NCI-H82 (cell line): ENCODE measurements around the gene GRM4.
A peak's percentile ranks its signal among the peaks of the same experiment; 100 is the strongest.

ENCODE experiments used
- DNase-seq: peaks from one replicate; lab custom pipeline; 2025; lab: John Stamatoyannopoulos, UW

GRM4 gene

DNA sequence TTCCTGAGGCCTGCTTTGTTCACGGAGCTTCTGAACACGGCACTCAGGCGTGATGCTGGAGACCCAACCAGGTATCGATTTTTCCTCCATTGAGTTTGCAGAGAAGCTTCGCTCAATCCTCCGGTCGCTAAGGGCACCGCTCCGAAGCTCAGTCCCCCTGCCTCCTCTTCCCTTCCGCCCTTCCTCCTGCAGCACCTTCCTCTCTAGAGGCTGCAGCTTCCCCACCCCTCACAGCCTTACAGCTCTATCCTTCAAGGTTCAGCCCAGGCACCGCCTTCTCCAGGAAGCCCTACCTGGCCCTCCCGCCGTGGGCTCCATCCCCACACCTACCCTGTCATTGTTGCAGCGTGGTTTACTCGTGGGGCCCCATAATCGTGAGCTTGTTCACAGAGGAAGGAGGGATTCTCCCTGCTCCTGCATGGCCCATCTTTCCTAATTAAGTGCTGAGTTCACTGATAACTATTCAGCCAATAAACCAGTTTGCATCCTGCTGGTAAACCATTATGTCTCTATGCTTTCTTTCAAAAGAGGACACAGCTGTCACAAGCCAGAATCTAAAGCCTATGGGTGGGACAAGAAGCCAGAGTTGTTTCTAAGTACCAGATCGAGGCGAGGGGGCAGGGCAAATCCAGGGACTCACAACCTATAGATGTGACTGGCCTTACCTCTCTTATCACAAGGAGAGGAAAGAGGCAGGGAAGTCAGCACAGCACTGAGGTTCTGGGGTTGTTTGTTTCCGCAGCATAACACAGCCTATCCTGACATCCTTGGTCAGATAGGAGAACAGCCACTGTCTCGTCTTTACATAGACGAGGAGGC, 152.0 kb downstream of the GRM4 start:
- peak; percentile 34 for DNase-seq

DNA sequence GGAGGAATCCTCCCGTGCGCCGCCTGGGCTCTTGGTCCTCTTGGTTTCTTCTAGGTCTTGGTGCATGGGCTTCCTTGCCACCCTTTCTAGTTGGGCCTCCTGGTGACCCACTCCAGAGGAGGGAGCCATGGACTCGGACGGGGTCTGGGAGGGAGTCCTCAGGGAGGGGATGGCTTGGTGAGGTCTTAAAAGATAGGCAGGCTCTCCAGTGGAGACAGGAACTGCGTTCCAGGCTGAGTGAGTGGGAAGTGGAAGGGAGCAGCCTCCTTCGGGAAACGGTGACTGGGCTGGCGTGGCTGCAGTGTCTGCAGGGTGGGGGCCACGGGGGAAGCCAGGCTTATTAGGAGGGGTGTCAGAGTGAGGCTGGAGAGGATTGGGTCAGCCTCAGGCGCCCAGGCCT, 152.8 kb downstream of the GRM4 start:
- no peak for DNase-seq

GRCh38 chr6:33992191-33992590, 153.7 kb downstream of the GRM4 start:
- no peak for DNase-seq

DNA sequence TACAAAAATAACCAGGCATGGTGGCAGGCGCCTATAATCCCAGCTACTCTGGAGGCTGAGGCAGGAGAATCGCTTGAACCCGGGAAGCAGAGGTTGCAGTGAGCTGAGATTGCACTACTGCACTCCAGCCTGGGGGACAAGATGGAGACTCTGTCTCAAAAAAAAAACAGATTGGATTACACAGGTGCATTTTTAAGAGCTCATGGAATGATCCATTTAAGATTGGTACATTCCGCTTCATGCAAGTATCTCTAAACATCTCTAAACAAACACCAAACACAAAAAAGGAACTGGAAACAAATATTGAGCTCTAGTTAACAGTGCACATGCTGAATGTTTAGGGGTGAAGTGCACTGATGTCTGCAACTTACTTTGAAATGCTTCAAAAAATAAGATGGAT, 154.3 kb downstream of the GRM4 start:
- DNase-seq: no peak

GRCh38 chr6:33990061-33990541, 155.8 kb downstream of the GRM4 start:
- peak; percentile 87 for DNase-seq

DNA sequence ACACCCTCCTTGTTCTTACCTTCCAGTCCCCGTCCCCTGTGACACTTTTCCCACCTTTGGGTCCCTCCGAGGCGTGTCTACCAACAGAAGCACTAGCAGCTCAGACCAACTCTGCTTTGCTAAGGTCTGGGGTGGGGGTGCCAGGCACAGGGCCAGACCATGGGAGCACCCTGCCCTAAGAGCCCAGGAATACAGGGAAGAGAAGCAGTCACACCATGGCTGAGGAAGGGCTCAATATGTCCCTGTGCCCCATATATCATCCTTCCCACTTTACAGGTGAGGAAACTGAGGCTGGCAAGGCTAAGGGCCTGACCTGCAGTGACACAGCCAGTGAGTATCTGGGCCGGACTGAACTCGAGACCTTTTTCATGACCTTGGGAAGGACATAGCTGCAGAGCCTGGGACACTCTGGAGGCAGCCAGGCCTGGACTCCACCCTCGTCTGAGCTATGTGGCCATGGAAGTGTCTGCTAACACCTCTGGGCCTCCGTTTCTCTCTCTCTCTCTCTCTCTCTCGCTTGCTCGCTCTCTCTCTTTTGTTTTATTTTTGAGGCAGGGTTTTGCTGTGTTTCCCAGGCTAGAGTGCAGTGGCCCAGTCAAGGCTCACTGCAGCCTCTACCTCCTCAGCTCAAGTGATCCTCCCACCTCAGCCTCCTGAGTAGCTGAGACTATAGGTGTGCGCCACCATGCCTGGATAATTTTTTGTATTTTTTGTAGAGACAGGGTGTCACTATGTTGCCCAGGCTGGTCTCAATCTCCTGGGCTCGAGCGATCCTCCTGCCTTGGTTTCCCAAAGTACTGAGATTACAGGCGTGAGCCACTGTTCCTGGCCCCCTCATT, 156.7 kb downstream of the GRM4 start:
- no peak for DNase-seq

DNA sequence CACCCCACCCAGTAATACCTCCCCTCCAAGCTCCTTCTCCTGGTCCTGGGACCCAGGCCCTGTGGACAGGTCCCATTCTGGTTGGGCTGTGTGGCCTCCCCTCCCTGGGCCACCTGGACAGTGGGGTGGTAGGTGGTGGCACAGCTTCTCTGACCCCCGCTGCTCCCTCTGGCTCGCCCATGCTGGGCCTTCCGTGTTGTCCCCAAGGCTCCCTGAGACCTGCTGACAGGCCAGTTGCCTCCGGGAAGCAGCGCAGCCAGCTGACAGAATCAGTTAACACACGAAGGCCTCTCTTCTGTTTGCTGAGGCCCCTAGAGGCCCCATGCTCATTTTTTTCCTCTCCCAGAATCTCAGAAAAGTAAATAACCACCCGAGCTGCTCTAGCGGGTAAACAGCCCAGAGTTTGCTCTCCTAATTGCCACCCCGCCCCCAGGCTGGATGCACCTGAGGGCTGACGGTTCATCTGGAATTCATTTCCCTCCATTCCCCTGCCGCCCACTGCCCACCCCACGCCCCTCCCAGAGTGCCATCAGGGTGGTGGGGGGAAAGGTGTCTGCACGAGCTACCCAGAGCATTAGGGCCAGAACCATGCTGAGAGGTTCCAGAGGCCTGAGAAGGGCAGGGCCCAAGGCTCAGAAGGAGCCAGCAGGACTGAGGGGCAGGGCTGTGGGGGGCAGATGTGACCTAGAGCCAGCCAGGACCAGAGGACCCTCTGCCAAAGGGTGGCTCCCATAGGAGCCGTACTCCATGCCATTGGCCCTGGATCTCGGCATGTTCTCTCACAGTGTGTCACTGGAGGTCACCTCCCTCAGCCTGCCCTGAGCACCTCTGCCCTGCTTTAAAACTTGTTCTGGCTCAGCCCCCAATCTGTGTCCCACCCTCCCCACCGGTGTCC, 157.5 kb downstream of the GRM4 start:
- DNase-seq: no peak

DNA sequence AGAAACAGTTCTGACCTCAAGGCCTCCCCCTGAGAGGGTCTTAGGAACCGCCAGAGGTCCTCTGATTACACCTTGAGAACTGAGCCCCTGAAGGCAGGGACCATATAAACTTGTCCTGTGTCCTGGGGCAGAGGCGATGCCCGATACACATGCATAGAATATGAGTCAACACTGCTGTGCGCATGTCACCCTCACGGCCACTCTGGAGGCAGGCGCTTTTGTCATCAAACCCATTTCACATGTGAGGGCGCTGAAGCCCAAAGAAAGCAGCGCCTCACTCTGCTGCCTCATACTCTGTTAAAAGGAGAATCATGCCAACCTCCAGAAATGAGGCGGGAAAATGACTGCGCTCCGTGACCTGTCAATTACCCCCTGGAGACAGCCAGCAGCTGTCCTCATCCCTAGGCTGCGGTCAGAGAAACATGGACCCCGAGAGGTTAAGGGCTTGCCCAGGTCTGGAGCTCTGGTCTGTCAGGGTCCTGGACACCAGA, 158.3 kb downstream of the GRM4 start:
- DNase-seq: no peak

GRCh38 chr6:33985947-33986346, 159.9 kb downstream of the GRM4 start:
- no peak for DNase-seq

GRCh38 chr6:33985313-33985751, 160.6 kb downstream of the GRM4 start:
- DNase-seq: no peak

DNA sequence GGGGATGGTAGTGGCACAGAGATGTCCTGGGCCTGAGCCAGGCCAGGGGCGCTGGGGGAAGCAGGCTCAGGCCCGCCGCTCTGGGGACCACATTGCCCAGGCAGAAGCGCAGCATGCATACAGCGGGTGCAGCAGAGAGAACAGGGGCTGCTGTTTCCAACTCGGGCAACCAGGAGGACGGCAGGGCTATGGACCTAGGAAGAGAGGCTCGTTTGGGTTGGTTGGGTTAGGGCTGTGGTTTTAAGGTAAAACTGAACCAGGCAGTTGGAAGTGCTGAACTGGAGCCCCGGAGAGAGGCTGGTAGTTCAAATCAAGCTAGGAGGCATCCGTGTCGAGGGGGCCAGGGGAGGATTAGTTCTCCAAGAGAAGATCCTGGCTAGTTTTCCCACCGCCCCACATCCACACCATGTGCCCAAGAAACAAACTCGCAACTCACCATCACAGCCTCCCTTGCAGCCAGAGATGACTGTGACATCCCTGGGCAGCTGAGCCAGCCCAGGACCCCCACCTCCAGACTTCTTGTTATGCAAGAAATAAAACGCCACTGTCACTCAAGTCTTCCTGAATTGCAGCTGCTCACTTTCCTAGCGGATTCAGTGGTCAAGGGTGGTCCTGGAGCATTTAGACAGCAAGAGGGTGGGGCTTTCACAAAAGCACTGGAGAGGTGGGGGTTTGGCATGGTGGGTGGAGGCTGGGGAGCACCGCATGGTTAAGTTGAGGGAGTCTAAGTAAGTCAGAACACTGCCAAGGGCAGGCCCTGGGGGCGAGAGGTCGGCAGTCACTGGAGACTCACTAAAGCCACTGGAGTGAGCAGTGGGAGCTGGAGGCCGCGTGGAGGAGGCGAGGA, 161.2 kb downstream of the GRM4 start:
- DNase-seq: no peak

DNA sequence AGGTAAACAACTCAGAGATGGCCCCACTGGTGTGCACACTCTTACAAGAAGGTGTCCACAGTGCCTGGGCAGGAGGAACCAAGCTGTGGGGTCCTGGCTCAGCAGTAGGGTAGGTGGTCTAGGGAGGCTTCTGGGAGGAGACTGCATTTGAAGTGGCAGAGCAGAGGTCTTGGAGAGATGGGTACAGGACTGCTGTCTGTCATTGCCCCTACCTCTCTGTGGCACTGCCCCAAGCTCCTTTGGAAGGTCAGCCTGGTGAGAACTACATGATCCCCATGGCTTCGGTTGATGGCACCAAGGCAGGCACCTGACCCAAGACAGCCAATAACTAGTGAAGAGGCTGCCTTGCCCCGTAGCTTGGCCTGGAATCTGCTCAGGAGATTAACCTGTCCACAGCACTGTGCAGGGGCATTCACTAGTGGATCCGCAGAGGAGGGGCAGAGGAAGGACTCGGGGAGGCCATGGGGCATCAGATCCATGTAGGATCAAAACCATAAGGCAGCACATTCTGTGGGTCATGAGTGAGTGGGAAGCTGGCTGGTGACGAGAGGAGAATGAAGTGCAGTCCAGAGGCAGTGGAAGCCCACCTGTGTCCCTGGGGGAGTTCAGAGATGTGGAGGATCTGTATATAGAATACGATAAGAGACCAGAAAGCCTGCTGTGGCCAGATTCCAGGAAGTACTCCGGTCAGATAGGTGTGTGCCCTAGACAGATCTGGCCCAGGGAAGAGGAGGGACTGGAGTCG, 162.0 kb downstream of the GRM4 start:
- no peak for DNase-seq

- DNase-seq: no peak
These were observed 162.7 kb downstream of the GRM4 start for GRCh38 chr6:33983109-33983716.

DNA sequence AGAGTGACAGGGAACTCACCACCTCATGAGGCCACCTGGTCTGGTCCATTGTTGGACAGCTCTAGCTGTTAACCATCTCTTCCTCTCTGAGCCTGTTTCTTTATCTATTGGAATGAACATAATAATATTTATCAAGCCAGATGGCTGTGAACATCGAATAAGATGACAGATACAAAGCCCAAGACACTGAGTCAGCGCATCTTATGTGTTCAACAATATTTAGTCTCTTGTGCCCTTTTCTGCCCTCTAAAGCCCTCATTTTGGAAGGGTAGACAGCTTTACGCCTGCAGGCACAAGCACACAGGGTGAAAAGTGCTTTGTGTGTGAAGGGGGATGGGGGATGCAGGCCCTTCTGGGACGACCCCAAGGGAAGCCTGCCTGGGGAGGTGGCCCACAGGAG, 164.0 kb downstream of the GRM4 start:
- no peak for DNase-seq

GRCh38 chr6:33981421-33981820, 164.5 kb downstream of the GRM4 start:
- DNase-seq: no peak

DNA sequence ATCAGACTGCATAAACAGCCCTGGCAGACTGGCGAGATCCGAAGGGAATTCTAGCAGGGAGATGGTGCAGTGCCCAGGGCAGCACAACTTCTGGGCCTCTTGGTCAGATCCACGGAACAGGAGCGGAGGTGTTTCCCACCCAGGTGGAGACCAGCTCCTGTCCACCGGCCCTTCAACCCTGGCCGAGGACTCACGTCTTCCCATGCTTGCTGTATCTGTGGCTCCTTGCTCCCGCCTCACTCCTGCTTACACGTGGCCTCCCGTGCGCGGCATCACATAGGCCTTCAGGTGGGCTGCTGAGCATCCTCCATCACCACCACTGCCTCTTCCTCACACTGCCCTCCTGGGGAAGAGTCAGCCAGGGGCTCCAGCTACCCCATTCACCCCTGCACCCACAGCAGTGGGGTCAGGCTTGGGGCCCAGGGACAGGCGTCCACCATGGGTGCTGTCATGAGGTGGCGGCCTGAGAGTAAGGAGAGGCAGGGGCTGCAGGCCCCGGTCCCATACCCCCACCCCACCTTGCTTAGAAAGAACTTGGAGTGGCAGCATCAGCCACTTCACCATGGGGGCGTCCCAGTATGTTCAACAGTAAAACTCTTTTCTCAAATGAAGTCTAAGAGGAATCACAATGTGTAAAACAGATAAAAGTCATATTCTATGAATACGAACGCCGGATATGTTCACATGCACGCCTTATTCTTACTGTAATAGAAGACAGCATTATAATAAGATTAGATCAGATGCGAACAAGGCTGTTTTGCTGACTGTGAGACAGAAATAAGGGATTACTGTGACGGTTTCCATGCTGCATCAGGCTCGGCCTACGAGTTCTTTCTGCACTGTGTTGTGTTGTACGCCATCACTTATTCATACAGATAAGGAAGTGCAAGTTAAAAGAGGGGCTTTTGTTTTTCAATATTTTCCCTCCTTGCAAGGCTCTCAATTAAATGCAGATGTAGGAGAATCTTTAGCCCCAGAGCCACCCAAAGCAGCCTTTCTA, 165.4 kb downstream of the GRM4 start:
- peak; percentile 70 for DNase-seq

GRCh38 chr6:33979750-33980149, 166.1 kb downstream of the GRM4 start:
- no peak for DNase-seq

DNA sequence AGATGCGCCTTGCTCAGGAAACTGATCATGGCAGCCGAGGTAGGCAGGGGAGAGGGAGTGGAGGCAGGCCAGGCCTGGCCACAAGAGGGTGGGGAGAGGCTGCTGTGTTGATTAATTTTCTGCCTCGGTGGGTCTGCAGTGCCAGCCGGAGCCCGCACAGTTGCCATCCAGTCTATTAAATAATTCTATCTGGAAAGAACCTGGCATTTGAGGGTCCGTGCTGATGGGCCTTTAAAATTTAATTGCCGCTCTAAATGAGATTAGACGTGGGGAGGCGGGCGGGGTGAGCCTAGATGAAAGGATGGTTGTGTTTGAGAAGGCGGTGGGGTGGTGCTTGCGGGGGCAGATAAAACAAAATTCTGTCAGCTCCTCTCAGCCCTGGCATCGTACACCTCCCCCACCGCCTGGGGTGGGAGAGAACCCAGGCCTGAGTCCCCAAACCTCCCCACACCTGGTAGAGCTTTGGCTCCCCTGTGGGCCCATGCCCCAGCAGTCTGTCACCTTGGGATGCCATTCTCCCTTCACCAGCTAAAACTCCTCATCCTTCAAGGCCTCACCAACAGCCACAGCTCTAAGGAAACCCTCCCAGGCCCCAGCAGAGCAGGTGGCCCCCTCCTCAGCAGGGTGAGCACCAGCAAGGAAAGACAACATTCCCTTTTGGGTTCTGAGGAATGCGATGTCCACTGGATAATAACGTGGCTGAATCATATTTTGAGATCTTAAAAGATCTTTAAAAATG, 167.3 kb downstream of the GRM4 start:
- DNase-seq: peak; percentile 71
